Measurements from ENCODE around the gene PINLYP.

DNA sequence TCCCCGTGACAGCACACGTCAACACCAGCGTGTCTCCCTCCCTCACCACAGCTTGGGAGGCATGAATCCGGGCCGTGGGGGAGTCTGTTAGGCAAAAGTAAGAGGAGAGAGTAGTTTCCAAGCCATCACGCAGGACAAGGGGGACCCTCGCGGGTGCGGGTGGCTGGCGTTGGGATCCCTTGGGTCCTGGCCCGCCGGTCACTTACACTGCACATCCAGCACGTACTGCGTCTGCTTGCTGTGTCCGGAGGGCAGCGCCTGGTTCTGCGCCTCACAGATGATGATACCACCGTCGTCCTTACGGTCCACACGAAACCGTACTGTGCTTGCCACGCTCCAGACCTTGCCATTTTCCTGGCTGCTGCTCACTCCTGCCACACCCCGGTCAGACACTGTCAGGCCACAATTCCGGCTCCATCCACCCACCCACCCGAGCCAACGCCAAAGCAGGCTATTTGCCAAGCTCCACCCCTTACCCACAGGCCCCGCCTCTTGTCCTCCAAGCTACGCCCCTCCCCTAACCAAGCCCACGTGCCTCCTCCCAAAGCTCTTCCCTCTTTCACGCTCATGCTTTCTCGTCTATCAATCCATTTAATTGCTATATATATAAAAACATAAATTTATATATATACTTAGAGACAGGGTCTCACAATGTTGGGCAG, 50.4 kb downstream of the PINLYP start:
- TF ChIP-seq POLR2AphosphoS5 (IDR thresholded peaks at IDR 0.05; ENCODE audit: low read depth, low read length), result no peak
- TF ChIP-seq, protein P1, sequence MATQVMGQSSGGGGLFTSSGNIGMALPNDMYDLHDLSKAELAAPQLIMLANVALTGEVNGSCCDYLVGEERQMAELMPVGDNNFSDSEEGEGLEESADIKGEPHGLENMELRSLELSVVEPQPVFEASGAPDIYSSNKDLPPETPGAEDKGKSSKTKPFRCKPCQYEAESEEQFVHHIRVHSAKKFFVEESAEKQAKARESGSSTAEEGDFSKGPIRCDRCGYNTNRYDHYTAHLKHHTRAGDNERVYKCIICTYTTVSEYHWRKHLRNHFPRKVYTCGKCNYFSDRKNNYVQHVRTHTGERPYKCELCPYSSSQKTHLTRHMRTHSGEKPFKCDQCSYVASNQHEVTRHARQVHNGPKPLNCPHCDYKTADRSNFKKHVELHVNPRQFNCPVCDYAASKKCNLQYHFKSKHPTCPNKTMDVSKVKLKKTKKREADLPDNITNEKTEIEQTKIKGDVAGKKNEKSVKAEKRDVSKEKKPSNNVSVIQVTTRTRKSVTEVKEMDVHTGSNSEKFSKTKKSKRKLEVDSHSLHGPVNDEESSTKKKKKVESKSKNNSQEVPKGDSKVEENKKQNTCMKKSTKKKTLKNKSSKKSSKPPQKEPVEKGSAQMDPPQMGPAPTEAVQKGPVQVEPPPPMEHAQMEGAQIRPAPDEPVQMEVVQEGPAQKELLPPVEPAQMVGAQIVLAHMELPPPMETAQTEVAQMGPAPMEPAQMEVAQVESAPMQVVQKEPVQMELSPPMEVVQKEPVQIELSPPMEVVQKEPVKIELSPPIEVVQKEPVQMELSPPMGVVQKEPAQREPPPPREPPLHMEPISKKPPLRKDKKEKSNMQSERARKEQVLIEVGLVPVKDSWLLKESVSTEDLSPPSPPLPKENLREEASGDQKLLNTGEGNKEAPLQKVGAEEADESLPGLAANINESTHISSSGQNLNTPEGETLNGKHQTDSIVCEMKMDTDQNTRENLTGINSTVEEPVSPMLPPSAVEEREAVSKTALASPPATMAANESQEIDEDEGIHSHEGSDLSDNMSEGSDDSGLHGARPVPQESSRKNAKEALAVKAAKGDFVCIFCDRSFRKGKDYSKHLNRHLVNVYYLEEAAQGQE (IDR thresholded peaks at IDR 0.05; ENCODE audit: insufficient read depth in 1 of 2, low read depth in 2 of 2, low read length in 2 of 2), result no peak
- TF ChIP-seq TAF1 (IDR thresholded peaks at IDR 0.05; ENCODE audit: borderline replicate concordance, insufficient read depth, low read length), result no peak
